GM19467 (cell line): ENCODE results near the gene PCDHA9.

ENCODE experiments used
- ATAC-seq: cut with Tn5 transposase; IDR thresholded peaks from one replicate; pipeline ENCODE4 v1.9.1; 2021; ENCODE audit warnings: mild to moderate bottlenecking, moderate library complexity; ENCODE audit not compliant: unreplicated experiment

The PCDHA9 gene

GRCh38 chr5:140877262-140877581, 29.0 kb downstream of the PCDHA9 start:
- ATAC-seq, result no peak

DNA sequence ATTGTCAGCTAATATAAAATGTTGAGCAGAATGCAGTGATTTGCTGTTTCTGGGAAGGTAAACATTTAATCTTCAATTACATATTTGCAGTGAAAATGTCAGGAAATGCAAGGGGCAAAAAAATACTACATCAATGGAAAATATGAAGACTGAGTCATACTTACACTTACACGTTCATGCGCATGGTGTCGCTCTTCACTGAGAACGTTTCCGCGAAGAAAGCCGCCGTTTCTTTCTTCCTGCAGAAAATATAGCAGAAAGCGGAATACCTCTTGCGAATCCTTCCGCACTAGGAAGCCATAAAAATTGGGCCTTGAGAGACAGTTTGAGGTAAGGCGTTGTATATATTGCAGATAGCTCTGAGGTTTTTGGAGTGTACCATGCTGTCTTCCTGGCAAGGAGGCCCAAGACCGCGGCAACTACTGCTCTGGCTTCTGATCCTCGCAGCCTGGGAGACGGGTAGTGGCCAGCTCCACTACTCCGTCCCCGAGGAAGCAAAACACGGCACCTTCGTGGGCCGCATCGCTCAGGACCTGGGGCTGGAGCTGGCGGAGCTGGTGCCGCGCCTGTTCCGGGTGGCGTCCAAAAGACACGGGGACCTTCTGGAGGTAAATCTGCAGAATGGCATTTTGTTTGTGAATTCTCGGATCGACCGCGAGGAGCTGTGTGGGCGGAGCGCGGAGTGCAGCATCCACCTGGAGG, 33.9 kb downstream of the PCDHA9 start, which contains the start of gene PCDHA13:
Gene PCDHA13, plus strand, starts transcription at position 236 of the 702 bp plus-strand sequence. Its CDS starts 145 bp downstream, at position 381.
- ATAC-seq, result no peak

- ATAC-seq, result no peak
Observed at GRCh38 chr5:140882591-140882899, 34.4 kb downstream of the PCDHA9 start.

DNA sequence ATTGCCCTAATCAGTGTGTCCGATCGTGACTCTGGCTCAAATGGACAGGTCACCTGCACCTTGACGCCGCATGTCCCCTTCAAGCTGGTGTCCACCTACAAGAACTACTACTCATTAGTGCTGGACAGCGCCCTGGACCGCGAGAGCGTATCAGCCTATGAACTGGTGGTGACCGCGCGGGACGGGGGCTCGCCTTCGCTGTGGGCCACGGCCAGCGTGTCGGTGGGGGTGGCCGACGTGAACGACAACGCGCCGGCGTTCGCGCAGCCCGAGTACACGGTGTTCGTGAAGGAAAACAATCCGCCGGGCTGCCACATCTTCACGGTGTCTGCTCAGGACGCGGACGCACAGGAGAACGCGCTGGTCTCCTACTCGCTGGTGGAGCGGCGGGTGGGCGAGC, 35.2 kb downstream of the PCDHA9 start:
- no peak for ATAC-seq

DNA sequence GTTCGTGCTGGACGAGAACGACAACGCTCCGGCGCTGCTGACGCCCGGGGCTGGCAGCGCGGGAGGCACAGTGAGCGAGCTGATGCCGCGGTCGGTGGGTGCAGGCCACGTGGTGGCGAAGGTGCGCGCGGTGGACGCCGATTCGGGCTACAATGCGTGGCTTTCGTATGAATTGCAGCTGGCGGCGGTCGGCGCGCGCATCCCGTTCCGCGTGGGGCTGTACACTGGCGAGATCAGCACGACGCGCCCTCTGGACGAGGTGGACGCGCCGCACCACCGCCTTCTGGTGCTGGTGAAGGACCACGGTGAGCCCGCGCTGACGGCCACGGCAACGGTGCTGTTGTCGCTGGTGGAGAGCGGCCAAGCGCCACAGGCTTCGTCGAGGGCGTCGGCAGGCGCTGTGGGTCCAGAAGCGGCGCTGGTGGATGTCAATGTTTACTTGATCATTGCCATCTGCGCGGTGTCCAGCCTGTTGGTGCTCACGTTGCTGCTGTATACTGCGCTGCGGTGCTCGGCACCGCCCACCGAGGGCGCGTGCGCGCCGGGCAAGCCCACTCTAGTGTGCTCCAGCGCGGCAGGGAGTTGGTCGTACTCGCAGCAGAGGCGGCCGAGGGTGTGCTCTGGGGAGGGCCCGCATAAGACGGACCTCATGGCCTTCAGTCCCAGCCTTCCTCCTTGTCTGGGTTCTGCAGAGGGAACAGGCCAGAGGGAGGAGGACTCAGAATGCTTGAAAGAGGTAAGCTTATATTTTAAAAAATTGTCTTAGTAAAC, 35.9 kb downstream of the PCDHA9 start:
- no peak for ATAC-seq
